Cardiac septum (tissue), 1 donor: ENCODE measurements around the gene CDR2. TPM values are rescaled to one million over a fixed set of nuclear protein-coding genes. Genes with fewer than 3 reads are reported as not detected.

Experiments used
- DNase-seq: peaks from one replicate; pipeline ENCODE4 v3.0.0-alpha.2; 2020; ENCODE audit warnings: low spot score
- intact Hi-C: fragments of 100-400 bp; cut with DNase I; formaldehyde crosslinking; loops from one replicate; pipeline ENCODE4 v1.14.0; 2022
- total RNA-seq: library from RNA; stranded (reverse); fragmentation: NEBNext Ultra II Directional; extraction: Animal tissue kit (Norgen Biotek cat#: 25700); gene quantifications from one replicate; pipeline ENCODE4 v1.2.1, GENCODE V29; 2021
- donor health status: DM: no; HTN: no; CAD: no.

CDR2 gene
- total RNA-seq, 1 donor from 2014 or later, result 8.5 TPM

- no peak for DNase-seq
- intact Hi-C loops, result loop anchor here (1.0 to 5.0 kb wide), 3 partner anchors 90 to 294 kb away; partner anchors contain the start of genes EEF2K and PDZD9
Observed at GRCh38 chr16:22296225-22297113, 78.0 kb downstream of the CDR2 start.

Other genes starting within 250 kb of the CDR2 start
- not detected for gene SDR42E2, start 212.1 kb downstream of the CDR2 start, total RNA-seq
- 16.2 TPM for gene EEF2K, start 168.3 kb downstream of the CDR2 start, total RNA-seq
- 32.7 TPM for gene POLR3E, start 77.2 kb downstream of the CDR2 start, total RNA-seq
- 62.5 TPM for gene NPIPB5, start 136.3 kb upstream of the CDR2 start, total RNA-seq